Measurements from ENCODE around the gene CASTOR1.

Gene CASTOR1

DNA sequence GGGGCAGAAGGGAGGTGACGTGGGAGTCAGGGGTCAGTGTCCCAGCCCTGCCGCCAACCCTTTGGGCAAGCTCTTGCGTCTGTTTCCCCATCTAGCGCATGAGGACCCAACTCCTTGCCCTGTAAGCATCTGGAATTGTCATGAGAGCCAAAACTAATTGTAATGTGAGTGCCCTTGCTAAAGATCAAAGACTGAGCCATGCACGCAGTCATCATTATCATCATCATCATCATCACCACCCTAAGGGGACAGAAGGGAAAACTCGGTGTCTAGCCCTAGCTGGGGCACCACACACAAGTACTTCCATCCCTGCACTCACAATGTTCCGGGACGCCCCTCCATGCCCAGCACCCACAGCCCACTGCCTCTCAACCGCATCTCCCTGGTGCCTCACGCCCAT lies 45.2 kb downstream of the CASTOR1 start:
- no peak for DNase-seq

DNA sequence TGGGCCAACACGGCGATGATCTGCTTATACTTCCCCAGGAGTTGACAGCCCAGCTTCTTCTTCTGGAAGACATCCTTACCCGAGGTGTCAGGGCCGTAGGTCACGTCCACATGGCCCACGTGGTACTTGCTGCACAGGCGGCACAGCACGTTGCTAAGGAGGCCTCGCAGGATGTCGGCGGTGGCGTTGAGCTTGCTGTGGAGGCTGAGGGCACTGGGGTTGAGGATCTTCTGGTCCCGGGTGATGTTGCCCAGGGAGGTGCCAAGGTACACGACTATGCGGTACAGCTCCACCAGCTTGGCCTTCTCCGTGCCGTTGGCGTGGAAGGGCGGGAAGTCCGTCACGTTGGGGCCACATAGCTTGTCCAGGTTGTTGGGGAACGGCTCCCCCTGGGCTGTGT lies 45.6 kb downstream of the CASTOR1 start:
- DNase-seq = no peak

DNA sequence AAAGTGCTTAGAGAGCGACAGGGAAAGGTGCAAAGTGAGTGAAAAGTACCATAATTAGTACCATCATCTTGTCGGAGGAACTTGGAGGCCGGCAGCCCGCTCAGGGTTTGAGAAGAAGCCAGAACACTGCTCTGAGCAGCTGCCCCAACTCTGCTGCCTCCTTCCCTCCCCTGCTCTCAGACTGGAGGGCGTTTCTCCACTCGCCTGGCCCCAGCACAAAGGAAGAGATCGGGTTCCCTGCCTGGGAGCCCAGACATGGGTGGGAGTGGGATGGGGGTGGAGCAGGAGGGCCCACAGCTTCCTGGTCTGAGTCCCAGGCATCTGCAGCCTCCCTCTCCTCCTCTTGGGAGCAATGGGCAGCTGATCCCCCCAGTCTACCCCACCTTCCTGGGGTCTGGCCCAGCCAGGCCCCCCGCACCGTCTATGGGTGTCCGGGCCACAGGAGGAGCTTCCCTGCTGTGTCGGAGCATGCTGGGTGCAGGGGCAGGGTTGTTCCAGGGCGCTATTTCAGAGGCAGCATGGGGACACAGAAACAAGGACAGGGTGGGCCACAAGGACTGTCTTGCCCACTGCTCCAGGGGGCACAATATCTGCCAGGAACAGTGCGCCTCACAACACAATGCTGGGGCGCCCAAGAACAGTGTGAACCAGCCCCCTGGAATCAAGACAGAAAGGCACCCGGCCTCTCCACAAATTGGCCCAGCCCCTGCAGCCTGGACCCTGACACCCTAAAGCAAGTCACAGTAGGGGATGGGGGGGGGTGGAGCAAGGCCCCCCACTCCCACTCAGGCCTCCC lies 47.5 kb downstream of the CASTOR1 start:
- DNase-seq = peak; percentile 65

DNA sequence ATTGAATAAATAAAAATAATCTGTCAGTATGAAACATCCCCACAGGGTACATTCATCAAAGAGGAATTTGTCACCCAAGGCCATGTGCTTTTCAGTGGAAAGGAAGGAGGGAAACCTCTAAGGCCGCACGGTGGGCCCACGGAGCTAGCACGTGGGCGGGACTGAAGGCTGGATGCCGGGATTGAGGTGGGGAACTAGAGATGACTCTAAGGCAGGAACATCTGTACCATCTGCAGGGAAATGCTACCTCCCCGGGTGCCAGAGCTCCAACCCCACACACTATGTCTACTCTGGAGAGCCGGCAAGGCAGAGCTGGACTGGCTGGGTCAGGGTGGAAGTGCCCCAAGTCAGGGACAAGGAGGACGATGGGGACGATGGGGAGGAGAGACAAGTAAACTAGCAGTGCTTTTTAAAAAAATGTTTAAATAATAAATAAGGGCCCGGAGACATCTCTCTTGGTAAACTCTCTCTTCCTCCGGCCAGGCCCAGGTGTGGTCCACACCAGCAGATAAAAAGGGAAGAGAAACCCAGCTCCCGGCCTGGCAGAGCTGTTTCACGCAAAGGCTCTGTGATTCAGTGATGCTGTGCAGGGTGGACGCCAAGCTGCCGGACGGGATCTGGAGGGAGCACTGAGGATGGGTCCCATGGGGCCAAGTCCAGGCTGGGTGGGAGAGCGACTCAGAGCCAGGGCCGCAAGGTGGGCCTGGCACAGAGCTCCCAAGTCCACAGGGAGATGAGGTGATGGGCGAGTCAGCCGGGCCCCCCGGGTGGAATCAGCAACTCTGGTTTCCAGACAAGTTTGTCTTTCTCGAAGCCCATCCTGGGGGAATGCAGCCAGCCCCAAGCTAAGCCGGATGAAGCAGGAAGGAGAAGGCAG lies 48.5 kb downstream of the CASTOR1 start:
- no peak for DNase-seq

DNA sequence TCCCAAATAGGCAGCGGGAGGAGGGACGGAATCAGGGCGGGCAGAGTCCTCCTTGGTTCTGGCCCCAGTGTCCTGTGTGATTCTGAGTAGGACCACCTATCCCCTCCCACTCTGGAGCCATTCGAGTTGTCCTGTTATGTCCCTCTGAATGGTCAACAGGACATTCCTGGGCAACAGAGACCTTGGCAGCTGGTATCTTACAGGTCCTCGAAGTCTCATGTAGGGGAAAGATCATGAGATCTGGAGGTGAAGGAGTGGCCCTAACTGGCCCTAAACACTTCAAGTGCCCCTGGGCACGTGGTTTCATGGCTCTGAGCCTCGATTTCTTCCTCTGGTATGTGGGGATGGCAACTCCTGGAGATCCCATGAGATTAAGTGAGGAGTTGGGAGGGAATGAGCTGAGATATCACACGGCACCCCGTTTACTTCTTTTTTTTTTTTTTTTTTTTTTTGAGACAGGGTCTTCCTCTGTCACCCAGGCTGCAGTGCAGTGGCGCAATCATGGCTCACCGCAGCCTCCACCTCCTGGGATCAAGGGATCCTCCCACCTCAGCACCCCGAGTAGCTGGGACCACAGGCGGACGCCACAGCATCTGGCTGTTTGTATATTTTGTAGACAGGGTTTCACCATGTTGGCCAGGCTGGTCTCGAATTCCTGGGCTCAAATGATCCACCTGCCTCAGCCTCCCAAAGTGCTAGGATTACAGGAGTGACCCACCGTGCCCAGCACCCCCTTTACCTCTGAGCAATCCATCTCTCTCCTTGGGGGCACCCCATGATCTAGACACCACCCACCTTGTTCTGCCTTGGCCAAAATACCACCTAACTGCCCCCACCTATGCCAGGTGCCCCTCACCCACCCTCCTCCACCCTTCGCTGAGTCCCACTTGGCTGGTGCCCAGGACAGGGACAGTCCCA lies 49.6 kb downstream of the CASTOR1 start:
- no peak for DNase-seq

DNA sequence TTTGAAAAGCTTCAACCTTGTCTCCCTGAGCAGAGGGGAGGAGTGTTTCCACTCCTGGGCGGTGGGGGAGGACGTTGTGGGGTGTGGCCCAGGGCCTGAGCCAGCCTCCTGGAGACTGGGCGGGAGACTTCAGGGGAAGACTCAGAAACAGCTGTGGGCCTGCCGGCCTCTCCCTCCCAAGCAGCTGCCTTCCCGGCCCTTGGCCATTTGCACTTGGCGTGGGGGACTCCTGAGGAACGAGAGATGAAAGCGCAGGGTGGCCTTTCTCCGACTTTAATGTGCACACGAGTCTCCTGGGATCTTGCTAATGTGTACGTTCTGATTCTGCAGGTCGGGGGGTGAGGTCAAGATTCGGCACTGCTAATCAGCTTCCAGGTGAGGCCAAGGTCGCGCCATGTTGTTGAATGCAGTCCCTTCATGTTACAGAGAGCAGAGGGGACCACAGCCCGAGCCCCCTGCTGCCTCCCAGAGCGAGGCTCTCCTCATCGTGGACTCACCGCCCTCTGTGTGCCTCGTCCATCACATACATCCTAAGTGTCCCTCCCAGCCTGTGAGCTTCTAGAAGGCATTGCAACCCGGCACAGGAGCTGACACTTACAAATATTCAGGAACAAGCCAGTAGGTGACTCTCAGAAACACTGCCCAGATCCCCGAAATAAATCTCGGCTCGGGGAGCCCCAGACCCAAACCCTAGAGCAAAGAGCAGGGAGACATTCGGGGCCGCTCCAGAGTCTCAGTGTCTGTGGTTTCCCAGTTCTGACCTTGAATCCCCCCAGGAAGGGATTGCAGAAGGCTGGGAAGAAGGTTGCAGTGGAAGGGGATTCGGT lies 50.4 kb downstream of the CASTOR1 start:
- DNase-seq = peak; percentile 84

DNA sequence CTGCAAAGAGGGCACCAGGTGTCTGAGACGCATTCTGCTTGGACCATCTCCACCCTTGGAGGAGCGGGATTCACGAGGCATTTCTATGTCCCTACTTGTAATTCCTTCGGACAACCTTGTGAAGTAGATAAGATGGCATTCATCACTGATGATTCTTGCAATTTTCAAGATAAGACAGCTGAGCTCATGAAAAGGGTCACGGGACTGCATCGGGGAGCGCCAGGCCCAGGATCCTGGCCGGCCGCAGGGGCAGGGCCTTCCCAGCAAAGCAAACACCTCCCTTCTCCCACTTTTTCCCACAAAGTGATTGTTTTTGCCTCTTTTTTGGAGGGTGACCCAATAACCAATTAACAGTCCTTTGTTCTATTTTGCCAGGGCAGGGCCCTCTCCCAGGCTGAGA lies 51.2 kb downstream of the CASTOR1 start:
- no peak for DNase-seq

DNA sequence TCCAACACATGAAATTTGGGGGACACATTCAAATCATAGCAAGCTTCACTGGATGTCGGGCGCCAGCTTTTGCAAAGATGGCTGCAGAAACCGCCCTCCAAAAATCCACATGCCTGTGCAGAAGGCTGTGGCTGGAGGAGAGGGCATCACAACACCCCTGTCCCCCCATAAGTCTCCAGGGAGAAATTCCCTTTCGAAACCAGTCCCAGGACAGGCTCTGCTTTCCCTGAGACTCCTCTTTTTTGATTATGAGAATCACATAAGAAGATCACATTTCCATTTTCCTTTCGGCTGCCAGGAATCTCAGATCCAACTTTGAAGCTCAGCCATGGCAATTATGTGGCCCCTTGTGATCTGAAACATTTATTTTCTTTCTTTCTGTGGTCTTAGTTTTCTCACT lies 52.4 kb downstream of the CASTOR1 start:
- DNase-seq = no peak

DNA sequence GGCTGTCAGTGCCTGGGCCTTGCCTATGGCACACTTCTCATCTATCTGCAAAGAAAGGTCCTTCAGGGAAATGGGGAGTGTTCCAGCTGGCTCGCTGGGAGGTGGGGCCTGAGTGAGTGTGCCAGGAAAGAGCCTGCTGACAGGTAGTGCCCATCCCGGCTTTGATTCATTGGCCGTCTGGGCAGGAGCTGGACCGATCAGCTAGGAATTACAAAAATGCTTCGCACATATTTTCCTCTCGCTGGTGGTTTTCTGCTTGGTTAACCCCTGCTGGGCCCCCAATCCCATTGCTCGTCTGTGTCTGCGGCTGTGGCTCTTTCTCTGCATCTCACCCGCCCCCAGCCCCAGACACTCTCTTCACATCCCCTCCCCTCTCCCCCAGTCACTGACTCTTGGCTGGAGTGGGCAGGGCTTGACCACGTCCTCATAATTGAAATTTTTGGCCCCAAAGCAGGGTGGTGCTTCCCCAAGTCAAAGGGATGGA lies 53.6 kb downstream of the CASTOR1 start:
- peak; percentile 68 for DNase-seq
